Stimulated activated CD4-positive, alpha-beta T cell treated with anti-CD3 and anti-CD28 coated beads, Interleukin-15, amount 100 ng/mL, for 48 hours (primary cell): Measurements from ENCODE around the gene ITGB5.
"Not testable (repeated sequence)": the region's sequence is repeated elsewhere in the genome, so short reads cannot be mapped to it uniquely, and the experiment has no call there.

Source experiments
- DNase-seq, 2 donors: peaks; one replicate each; pipeline ENCODE4 v3.0.0-alpha.2; 2020; ENCODE audit warnings: low read depth in 2 of 2

The ITGB5 gene

DNA sequence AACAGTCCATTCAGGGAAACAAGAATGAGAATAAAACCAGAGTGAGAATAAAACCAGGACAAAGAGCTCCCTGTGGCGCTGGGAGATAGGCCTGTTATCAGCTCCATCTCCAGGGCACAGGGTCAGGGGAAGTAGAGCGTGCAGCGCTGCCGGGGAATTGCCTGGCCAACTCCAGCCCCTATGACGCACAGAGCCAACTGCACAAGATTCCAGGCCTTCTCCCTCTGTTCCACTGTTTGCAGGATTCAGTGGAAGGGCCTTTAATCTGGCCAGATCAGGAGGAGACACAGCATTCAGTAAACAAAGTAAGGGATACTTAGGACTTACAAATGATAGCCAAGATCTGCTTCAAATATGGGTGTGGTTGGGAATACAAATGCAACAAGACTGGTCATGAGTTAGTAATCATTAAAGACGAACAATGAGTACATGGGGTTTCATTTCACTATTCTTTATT, 49.4 kb downstream of the ITGB5 start:
- DNase-seq, result no peak

DNA sequence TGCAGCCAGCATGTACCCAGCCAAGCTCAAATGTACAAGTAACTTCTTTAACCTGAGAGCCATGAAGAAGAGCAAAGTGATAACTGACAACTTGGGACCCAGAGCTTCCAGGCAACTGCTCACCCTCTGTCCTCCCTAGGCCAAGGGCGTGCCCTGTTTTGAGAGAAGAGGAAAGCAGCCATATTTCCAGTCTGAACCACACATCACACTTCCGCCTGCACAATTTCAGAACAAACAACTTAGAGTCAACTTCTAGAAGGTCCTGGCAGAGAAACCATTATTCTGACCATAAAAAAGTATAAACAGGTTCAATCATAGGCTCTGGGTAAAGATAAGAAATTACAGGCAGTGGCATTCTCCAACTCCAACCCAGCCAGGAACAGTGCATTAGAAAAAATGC, 50.1 kb downstream of the ITGB5 start:
- no peak for DNase-seq

DNA sequence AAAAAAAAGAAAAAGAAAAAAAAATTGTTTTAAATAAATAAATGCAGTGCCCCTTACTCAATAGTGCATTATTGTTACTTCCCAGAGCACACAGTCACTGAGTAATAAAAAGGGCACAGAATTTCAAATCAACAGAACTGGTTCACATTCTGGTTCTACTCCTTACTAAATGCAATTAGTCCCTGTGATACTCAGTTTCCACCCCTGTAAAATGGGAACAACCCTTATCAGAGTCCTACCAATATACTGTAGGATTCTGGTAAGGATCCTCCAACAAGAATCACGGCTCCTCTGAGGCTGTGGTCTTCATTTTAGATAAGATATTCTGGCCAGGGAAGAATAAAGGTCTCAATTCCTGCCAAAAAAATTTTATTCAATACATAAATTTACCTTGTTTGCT, 50.7 kb downstream of the ITGB5 start:
- no peak for DNase-seq

DNA sequence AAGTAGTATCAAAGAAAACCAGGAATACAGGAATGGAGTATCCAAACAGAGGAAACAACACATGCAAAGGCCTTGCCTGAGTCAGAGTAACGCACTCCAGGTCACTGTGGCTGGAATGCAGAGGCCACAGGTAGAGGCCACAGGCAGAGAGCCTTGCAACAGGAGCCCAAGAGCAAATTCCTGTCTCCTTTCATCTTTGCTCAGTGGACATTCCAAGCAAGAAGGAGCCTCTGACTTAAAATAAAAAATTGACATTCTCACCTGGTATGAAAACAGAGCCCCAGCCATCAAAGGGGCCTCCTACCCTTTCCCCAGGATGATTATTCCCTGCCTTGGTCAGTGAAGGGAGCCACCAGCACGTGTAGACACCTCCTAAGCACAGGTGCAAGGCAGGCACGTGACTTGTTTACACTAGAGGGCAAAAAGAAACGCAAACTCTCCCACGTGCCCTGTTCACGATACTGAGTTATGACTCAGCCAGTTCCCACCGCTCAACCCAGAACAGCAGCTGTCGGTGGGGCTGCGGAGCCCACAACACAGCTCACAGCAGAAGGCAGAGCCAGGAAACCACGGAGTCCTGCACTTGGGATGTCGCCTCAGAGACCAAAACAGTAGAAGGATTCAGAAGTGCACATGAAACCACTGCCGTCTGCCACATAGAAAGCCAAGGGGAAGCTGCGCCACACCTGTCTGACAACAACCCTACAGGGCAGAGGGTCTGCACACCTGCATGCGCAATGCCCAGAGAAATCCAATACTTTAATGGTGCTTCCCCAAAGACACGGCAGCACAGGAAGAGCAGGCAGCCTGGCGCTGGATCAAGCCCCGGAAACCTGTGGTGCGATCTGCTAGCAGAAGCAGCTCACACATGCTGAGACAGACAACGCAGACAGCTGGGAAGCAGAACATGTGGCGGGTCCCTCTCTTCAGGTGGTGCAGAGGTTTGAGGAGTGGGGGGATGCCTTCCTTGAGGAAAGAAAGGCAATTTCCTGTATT, 52.1 kb downstream of the ITGB5 start:
- peak; percentile 23 to 30 for DNase-seq

GRCh38 chr3:124833710-124834332, 53.3 kb downstream of the ITGB5 start:
- no peak for DNase-seq

DNA sequence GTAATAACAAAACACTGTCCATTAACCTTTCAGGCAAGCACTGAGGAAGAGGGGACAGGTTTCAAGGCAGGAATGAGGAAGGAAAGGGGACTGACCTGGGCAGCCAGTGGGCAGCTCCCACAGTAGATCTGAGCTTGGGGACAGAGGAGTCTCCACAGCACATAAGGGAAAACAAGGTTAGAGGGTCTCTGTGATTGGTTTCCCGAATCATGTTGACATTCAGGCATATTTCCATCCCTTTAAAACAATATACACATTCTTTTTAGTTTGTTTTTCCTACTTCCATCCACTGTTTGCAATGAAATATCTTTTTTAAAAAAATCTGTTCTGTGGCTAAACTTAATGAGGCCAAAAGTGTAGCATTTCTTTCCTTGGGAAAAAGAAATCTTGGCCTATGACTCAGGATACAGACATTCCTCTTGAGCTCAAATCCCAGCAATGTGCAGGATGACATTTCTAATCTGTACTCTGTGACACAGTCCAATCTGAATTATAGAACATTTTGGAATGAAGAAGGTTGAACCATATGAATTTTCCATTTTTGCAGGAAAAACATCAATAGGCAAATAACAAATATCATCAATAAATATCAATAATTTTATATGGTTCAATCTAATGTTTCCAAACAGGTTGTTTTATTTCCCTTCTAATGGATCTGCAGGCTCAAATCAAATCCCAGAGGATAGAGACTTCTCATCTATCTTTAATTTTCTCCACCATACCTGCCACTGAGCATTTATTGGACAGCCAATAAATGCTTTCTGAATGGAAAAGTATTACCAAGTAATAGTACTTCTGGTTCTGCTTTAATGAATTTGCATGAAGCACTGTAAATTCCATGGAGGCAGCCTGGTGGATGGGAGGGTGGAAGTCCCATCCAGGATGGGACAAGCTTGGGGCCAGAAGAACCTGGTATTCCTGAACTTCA, 54.1 kb downstream of the ITGB5 start:
- no peak for DNase-seq

DNA sequence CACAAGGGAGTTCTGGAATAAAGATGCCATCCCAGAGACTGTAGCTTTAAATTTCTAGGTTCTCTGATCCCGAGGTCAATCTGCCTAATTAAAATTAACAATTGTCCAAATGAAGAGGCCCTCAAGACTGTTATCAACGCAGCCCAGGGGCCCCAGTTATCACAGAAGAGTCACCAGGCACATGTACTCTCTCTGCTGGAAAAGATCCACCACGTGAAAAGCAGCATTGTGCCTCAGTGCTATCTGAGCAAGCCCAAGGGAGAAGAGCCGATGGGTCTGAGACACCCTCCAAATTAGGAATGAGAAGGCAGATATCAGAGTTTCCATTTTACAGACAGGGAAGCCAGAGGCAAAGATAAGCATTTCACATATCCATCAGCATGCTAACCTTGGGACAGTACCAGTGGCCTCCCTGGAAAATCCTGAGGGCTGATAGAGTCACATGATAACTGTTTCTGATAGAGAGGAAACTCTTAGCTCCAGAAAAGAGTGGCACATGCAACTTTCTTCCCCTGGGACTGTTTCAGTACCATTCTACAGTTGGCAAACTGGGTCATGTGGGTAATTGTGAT, 55.5 kb downstream of the ITGB5 start:
- DNase-seq, result no peak

GRCh38 chr3:124829819-124830554, 57.2 kb downstream of the ITGB5 start:
- DNase-seq, result no peak

DNA sequence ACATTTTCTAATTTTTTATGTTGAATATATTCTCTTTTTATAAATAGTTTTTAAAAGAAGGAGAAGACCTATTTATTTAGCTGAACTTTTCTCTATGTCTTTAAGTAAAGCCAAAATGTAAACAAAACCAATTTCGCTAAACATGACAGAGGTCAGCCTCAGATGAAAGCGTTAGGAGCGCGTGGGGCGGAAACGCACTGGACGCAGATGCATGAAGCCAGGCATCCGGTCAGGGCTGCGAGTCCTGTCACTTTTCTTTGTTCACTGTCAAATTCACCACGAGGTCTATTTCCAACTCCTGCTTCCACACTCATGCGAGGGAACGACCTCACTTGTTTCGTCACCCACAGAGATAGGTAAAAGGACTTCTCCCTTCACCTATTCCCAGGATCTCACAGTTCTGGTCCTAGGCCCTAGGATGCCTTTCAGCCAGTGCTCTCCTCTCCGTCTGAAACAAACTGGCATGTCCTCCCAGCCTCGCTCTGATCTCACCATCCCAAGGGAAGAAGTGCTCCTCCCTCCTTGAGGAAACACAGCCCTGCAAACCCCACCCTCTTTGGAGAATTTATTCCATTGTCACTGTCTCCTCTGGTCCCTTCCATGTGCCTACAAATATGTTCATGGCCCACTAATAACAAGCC, 57.9 kb downstream of the ITGB5 start:
- no peak for DNase-seq

DNA sequence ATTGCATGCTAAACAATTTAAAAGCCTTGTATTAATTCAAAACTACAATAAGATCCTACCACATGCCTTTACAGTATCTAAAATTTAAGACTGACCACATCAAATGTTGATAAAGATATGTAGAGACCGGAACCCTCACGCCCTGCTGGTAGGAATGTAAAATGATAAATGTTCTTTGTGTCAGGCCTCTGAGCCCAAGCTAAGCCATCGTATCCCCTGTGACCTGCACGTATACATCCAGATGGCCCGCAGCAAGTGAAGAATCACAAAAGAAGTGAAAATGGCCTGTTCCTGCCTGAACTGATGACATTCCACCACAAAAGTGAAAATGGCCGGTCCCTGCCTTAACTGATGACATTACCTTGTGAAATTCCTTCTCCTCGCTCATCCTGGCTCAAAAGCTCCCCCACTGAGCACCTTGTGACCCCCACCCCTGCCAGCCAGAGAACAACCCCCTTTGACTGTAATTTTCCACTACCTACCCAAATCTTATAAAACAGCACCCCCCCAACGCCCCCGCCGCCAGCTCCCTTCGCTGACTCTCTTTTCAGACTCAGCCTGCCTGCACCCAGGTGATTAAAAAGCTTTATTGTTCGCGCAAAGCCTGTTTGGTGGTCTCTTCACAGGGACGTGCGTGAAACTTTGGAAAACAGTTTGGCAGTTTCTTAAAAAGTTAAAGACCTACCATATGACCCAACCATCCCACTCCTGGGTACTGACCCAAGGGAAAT, 59.5 kb downstream of the ITGB5 start:
- DNase-seq, result not testable (repeated sequence)

- DNase-seq, result no peak
Measured at GRCh38 chr3:124826703-124827102, 60.5 kb downstream of the ITGB5 start.

DNA sequence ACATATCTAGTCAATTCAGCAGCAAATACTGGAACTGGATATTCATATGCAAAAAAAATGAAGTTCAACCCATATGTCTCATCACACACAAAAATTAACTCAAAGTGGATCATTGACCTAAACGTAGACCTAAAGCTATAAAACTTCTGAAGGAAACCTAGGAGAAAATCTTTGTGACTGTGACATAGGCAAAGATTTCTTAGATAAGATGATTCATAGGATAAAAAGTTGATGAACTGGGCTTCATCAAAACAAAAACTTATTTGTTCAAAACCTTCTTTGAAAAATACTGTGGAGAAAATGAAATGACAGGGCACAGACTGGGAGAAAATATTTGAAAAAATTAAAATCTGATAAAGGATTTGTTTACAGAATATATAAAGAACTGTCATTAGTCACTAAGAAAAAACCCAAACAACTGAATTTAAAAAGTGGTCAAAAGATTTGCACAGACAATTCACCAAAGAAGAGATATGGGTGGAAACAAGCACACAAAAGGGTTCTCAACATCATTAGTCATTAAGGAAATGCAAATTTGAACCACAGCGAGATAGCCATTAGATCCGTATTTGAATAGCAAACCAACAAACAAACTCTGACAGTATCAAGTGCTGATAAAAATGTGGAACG, 62.8 kb downstream of the ITGB5 start:
- DNase-seq, result no peak

- DNase-seq, result no peak
Measured at GRCh38 chr3:124823648-124824047, 63.5 kb downstream of the ITGB5 start.

DNA sequence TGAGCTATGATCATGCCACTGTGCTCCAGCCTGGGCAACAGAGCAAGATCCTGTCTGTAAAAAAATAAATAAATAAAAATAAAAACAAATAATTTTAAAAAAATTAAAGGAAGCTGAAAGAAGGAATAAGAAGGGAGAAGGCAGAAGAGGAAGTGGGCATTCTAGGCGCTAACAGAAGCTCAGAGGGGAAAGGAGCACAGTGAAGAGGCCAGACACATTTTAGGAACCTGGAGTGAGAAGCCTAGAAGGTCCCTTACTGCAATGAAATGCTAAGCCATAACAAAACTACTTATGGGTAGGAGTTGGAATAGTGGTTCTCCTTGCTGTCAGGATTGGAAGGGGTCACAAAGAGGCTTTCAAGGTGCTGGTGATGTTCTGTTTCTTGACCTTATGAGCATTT, 64.0 kb downstream of the ITGB5 start:
- DNase-seq, result no peak

DNA sequence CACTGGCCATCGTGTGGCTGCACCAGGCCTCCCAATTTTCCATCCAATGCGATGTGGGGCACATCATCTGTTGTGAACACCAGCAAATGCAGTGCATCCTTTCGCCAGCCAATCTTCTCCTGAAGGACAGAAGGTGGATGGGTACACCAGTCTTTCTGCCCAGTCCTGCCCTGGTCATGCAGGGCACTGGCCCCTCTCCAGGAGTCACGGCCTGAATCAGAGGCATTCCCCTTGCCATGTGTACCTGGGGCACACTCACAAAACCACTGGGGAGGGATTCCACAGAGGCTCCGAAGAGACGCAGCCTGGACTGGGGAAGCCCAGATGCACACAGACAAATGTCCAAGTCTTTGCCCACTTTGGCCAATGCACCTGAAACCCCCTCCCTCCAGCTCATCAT, 65.8 kb downstream of the ITGB5 start:
- no peak for DNase-seq

DNA sequence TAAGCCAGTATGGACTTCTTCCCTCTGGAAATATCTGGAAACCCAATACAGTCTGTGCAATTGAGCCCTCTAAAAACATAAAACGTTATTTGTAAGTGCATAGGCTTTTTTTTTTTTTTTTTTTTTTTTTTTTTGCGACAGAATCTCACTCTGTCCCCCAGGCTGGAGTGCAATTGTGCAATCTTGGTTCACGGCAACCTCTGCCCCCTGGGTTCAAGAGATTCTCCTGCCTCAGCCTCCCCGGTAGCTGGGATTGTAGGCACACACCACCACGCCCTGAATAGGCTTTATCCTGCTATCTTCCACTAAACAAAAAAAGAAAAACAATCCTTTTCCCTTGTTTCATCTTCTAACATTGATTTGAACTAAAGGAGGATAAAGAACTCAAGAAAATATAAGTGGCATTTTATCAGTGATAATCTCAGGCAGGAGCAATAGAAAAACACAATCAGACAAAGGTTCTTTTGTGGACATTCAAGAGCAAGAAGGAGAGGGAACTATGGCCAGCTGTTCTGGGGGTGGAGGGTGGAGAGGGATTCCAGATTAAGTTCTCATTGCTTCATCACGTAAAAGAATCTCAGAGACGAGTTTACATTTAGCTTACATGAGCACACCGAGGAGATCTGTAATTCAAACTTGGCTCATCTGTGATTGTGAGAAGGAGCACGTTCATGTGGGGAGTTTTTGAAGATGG, 68.6 kb downstream of the ITGB5 start:
- DNase-seq, result no peak

GRCh38 chr3:124817079-124817478, 70.1 kb downstream of the ITGB5 start:
- no peak for DNase-seq

DNA sequence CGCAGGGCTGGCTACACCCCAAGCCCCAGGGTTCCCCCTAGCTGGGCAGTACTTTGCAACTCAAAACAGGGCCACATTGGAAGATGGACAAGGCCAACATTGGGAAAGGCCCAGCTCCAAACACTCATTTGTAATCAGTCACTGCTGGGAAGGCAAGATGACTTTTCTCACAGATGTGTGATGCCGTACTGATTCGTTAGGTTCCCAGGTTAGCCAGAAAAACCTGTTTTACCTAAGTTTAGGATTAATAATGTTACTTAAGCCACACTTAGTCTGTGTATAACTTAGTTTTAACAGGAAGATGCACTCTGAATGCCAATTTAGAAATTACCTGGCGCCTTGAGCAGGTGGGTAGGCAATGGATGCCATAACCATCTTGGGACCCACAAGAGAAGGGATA, 71.0 kb downstream of the ITGB5 start:
- DNase-seq, result no peak

DNA sequence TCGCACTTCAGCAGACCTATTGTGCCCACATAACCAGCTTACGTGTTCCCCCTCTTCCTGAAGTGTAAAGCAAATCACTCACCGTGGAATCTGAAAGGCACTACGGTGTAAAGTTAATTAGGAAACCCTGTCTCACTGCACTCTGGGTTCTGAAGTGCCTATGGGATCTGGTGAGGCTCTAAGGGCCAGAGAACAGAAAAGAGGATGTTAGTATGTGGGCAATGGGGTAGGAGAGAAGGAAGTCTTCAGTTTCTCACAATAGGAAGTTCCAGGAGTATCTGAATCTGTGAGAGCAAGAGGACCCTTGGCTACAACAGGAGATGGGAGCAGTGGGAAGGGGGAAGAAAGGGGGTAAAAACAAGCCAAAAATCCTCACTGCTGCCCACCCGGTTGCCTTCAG, 71.4 kb downstream of the ITGB5 start:
- DNase-seq, result no peak
